SKM-1 (cell line): ENCODE measurements around the gene KAT6B.

ENCODE experiments used
- DNase-seq: peaks from one replicate; lab custom pipeline; 2025; ENCODE audit not compliant: unreplicated experiment; lab: John Stamatoyannopoulos, UW

KAT6B gene

DNA sequence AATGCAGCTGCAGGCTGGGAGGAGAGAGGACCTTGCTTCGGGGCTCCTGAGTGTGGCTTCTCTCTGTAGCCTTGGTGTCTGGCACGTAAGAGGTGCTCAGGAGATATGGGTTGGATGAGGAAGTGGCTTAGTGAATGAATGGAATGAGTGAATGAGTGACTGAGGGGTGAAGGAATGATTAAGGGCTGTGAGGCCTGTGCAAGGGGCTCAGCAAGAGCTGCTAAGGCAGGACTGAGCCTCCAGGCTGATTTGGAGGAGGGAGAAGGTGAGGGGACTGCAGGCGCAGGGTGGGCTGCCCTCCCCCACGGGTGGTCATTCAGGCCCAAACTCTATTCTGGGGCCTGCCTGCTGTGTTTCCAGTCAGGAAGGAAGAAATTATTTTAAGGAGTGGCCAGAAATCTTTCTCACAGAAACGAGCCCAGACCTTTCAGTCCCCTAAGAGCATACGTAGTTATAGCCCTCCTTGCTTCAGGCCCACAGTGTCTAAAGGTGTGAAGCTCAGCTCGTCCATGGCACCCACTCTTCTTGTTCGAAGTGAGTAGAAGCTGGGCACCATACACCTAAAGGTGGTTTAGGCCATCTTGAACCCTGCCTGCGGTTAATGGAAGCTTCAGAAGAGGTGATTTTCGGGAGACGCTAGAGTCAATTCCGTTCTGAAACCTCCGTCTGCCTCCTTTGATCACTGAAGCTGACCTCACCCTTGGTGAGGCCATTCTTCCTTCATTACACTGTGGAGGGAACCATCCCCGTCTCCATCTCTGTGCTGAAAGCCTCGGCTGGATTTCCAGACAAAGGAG is 235.5 kb downstream of the KAT6B start:
- no peak for DNase-seq

DNA sequence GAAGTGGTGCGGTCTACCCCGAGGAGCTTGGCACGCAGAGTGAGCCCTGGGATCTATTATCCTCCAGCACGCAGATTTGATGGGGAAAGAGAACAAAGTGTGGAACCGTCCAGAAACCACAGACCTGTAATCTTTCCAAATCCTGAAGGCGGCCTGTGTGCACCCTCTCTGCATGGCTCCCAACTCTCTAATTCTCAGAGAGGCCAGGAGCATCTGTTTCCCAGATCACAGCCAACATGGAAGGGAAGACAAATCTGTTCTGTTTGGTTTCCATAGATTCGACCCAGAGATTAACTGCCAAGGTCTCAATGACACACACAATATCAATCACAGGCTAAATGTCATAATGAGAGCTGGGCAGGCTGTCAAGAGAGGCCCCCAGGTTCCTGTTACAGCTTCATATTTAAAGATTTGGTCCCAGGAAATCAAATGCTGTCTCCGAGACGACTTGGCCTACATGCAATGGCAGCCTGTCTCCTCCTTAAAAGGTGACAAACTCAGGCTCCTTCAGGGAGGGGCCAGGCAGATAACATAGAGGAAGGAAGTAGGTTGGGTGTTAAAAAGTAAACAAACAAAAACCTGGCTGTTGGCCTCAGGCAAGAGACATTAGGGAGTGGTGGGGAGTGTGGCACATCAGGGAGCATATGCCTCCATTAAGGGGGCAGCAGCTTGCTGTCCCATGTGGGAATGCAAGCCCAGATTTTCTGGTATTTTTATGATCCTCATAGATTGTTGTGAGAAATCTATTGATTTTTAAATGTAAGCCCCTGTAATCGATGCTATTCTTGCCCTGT is 236.3 kb downstream of the KAT6B start:
- DNase-seq: no peak

DNA sequence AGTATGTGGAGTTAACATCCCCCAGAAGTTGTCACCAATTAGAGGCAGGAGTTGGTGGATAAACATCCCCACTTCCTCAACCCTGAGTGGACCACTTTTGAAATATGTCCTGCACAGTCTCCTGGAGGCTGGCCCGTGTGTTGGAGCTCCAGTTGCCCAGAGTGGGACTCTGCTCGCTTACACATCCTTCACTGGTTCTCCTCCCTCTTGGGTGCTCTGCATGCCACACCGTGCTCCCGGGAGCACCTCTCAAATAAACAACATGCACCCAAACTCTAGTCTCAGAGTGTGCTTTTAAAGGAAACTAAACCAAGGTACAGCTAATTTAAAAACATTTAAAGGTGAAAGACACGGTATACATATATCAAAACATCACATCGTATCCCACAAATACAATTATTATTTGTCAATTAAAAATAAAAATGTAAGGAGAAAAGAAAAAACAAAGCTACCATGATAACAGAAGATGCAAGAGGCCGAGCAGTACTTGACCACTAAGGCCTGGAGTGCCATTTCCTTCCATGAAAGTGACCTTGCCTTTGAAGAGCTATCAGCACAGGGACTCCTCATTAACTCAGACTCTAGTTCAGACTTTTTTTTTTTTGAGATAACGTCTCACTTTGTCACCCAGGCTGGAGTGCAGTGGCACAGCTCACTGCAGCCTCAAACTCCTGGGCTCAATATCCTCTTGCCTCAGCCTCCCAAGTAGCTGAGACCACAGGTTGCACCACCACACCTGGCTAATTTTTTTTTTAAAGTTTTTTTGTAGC is 237.2 kb downstream of the KAT6B start:
- no peak for DNase-seq

DNA sequence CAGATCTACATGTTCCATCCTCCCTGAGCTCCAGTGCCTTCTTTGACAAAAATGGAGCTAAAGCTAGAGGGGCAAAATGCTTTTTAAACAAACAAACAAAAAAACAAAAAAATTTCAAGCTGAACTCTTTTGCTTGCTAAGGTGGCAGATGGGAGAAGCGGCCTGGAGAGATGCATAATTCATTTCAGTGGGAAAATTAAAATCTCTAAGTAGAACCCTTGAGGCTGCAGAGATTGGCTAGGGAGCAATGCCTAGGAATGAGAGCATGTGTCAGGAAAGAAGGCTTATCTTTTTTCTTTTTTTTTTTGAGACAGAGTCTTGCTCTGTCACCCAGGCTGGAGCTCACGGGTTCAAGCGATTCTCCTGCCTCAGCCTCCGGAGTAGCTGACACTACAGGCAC is 238.7 kb downstream of the KAT6B start:
- DNase-seq: no peak

- DNase-seq: no peak
Observed at GRCh38 chr10:75066271-75066670, 239.9 kb downstream of the KAT6B start.

- no peak for DNase-seq
Observed at GRCh38 chr10:75067272-75067671, 240.9 kb downstream of the KAT6B start.

DNA sequence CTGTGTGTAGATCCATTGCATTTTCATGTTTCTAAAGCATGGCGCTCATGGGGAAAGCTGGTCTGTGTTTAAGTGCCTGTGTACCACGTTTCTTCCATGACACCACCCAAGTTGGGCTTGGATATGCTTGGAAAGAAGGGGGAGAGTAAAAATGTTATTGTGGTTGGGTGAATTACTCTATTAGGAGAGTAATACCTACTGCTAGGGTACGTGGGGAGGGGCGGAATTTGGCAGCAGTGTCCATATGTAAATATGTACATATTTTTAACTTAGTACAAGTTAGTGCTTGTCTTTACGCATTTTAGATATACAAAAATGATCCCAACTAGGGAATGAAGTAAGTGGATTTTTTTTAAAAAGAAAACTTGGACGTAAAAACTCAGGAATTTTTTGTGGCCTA is 242.1 kb downstream of the KAT6B start:
- DNase-seq: no peak

- DNase-seq: no peak
Observed at GRCh38 chr10:75070476-75070875, 244.1 kb downstream of the KAT6B start.

DNA sequence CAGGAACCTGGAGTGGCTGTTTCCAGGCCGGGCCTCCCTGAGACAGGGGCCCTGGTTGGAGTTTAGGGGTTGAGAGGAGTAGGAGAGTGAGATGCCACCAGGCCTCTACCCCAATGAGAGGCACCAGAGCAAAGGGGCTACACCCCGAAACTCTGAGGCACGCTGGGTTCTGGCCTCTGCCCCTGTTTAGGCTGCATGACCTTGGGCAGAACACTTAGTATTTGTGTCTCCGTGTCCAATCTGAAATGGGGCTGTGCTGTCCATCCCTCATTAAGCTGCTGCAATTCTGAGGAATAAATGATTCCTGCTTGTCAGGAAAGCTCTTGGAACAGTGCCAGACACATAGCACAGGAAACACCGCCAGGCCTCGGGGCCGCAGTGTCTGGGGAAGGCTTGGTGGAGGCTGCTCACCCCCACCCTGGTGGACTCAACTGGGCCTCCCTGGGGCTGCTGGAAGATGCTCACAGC is 244.6 kb downstream of the KAT6B start:
- DNase-seq: no peak

DNA sequence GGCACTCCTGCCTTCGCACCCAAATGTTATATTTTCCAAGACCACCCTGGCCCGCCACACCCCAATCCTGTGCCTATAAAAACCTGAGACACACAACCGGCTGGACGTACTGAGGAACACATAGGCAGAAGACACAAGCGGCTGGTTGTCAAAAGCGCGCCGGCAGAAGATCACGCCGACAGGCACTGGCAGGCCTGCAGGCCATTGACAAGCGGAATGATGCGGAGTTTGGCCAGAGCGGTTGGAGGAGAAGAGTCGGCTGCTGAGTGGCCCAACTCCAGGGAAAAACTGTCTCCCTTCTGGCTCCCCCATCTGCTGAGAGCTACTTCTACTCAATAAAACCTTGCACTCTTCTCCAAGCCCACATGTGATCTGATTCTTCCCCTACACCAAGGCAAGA is 245.4 kb downstream of the KAT6B start:
- no peak for DNase-seq

GRCh38 chr10:75072727-75073126 is 246.3 kb downstream of the KAT6B start:
- DNase-seq: no peak

GRCh38 chr10:75073442-75073841 is 247.0 kb downstream of the KAT6B start:
- no peak for DNase-seq

DNA sequence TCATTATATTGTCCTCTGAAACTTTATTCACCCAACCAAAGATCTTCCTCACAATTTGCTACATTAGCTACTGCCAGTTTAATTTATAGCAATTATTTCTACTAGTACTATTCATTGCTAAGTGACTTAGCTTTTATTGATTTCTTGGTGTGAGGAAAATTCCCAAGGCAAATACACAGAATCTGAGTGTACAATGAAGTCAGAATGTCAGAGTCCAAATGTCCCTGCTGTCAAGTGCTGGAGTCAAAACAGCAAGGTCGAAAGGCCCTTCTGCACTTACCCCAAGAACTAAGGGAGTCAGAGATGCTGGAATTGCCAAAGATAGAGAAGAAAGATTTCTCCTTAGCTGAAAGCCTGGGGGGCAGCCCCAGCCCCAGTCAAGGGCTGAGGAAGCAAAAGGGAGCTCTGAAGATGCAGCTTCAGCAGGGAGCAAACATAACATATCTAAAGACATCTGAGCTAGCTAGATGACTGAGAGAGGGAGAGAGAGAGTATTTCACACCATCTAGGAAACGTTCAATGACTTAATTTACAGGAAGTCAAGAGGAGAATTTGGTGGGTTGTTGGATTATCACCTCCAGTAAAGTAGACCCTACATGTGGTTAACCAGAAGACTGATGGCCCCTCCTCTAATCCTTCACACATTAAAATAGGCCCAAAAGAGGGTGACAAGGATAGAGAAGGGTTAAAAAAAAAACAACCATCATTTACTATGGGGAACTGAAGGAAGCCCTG is 248.5 kb downstream of the KAT6B start:
- no peak for DNase-seq

DNA sequence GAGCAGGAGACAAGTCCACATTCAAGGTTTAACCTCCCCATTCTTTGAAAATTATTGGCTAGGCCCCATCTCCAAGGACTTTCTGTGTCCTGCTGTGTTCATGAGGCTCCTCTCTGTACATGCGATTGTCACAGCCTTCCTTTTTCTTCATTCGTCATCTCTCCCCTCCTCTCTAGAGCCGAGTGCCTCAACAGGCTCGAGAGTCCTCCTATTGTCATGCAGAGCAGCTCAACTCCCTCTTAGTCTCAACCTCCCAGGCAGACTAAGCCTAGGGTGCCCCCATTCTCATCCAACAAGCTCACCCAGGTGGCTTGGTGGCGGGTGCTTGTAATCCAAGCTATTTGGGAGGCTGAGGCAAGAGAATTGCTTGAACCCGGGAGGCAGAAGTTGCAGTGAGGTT is 249.9 kb downstream of the KAT6B start:
- DNase-seq: no peak

GRCh38 chr10:75079436-75080083 is 253.2 kb downstream of the KAT6B start:
- DNase-seq: no peak

DNA sequence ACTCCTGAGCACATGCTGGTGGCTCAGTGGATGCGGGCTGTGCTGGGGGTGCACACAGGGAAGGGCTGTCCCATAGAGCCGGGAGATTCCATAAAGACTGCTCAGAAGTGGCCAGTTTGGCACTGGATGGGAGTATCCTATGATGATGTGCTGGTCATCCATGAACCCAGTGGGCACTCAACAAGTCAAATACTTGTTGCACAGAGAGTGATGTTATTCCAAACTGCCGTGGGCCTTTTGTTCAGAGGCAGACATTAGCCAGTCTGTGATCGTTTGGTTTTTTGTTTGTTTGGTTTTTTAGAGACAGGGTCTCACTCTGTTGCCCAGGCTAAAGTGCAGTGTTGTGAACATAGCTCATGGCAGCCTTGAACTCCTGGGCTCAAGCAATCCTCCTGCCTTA is 254.2 kb downstream of the KAT6B start:
- DNase-seq: no peak

DNA sequence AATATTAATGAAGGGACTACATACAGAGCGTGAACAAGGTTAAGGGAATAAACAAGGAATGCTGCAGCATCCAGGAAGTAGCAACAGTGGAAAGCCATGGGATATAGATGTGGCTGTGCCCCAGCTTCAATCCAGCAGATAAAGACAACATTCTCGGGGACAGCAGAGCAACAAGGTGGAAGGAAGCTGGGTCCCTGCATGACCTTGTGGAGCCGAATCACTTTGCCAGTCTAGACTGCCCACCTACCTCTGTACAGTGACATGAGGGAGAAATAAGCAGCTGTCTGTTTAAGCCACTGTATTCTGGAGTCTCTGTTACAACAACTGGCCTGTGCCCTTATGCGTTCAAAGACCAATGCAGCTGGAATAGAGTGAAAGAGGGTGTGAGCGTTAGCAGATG is 255.0 kb downstream of the KAT6B start:
- DNase-seq: no peak
